ENCODE measurements around the gene CACNA1S.

Gene CACNA1S

DNA sequence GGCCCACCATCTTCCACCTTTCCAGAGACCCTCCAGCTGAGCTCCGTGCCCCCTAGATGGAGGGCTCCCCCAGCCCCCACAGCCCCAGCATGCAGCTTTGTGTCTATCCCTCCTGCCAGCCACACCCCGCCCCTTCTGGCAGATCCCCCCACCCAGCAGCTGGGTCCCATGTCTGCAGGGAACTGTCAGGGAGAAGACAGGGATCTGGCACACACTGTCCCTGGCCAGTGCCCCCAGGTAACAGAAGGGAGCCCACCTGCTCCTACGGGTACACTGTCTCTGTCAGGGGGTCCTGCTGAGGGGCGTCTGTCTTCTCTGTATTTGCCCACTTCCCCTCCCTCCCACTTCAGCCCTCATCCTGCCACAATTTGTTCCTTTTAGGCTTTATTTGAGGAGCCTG is 77.6 kb downstream of the CACNA1S start:
- no peaks in the 10 kb centered on the region for H3K4me1 ChIP-seq (ENCODE audit: control insufficient read depth, insufficient read depth, low read length, poor library complexity, severe bottlenecking)
- H3K4me3 ChIP-seq (ENCODE audit: extremely low read depth, insufficient read depth, low read length, poor library complexity, severe bottlenecking) = no peak overlapping the region

DNA sequence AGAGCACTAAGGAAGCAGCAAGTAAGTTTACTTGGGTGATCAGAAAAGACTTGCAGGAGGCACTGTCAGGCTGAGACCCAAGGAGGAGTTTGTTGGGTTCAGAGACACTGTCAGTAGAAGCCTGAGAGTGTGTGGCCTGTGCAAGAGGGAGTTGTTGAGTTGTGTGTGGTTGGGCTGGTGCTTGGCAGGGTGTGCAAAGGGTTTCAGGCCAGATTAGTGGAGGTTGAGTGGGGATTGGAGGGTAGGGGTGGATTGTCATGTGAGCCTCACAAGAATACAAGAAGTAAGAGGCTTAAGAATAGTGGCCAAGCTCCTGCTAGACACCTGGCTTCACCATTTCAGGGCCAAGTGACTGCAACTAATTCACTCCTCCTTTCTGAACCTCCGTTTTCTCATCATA is 79.8 kb downstream of the CACNA1S start:
- H3K27ac ChIP-seq (ENCODE audit: low read depth, low read length, severe bottlenecking) = no peak overlapping the region
- no CpG with 5 or more reads among the region's 1 CpG for WGBS, 2 experiments (ENCODE audit: insufficient coverage in 2 of 2)
- H3K4me3 ChIP-seq (ENCODE audit: extremely low read depth, insufficient read depth, low read length, poor library complexity, severe bottlenecking) = no peak overlapping the region
- H3K36me3 ChIP-seq (ENCODE audit: control insufficient read depth, insufficient read depth, low read length) = no peaks in the 10 kb centered on the region
- no peaks in the 10 kb centered on the region for H3K9me3 ChIP-seq (ENCODE audit: control insufficient read depth, low read length)
- H3K4me1 ChIP-seq (ENCODE audit: control insufficient read depth, insufficient read depth, low read length, poor library complexity, severe bottlenecking) = no peaks in the 10 kb centered on the region

More for the DNA sequence above, 77.6 kb downstream of the CACNA1S start:
- Histone ChIP-seq H3K27ac (ENCODE audit: low read depth, low read length, severe bottlenecking) (no peak overlapping the region), H3K36me3 (ENCODE audit: control insufficient read depth, insufficient read depth, low read length) (no peaks in the 10 kb centered on the region), H3K9me3 (ENCODE audit: control insufficient read depth, low read length) (no peaks in the 10 kb centered on the region)
- 92% methylated on average over 4 of the region's 4 CpGs; no CpG with 5 or more reads in 1 of the 2 experiments for WGBS, 2 experiments (ENCODE audit: insufficient coverage in 2 of 2)

DNA sequence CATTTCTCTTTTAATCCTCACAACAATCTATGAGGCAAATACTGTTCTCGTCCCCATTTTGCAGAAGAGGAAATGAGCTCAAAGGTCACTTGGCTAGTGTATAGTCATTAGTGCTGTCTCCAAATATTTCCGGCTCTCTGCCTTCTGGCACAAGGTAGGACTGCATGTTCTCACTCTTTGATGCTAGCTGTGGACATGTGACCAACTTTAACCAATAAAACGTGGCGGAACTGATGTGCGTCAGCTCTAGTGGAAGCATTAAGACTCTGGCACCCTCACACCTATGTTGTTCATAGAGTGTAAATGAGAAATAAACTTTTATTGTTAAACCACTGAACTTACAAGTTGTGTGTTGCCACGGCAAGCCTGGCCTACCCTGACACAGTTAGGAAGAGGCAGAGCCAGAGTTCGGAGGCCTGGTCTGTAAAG is 83.8 kb downstream of the CACNA1S start:
- Histone ChIP-seq H3K4me1 (ENCODE audit: control insufficient read depth, insufficient read depth, low read length, poor library complexity, severe bottlenecking) (peaks cover 26% of the 10 kb centered on the region), H3K27ac (ENCODE audit: low read depth, low read length, severe bottlenecking) (no peak overlapping the region), H3K4me3 (ENCODE audit: extremely low read depth, insufficient read depth, low read length, poor library complexity, severe bottlenecking) (no peak overlapping the region), H3K36me3 (ENCODE audit: control insufficient read depth, insufficient read depth, low read length) (no peaks in the 10 kb centered on the region), H3K9me3 (ENCODE audit: control insufficient read depth, low read length) (no peaks in the 10 kb centered on the region)
- 91% methylated on average over 4 to 7 of the region's 7 CpGs for WGBS, 2 experiments (ENCODE audit: insufficient coverage in 2 of 2)

DNA sequence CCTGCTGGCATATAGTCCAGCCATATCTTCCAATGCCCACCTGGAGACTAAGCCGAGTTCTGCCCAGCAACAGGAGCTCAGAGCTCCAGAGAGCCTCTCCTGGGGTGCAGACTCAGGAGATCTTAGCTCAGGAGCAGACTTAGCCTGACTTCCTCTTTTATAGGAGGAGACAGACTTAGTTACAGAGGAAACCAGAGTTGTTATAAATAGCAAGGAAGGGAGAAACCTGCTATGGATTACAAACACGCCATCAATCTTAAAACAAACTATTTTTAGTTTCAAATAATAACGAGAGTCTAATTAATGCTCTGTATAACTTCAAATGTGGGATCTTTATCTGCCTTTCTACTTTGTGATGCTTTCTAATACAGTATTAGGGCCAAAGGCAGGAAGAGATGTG is 85.4 kb downstream of the CACNA1S start:
- 100% methylated on average over 1 of the region's 3 CpGs for WGBS, 2 experiments (ENCODE audit: insufficient coverage in 2 of 2)
- no peak overlapping the region for H3K27ac ChIP-seq (ENCODE audit: low read depth, low read length, severe bottlenecking)
- H3K9me3 ChIP-seq (ENCODE audit: control insufficient read depth, low read length) = no peaks in the 10 kb centered on the region
- H3K4me1 ChIP-seq (ENCODE audit: control insufficient read depth, insufficient read depth, low read length, poor library complexity, severe bottlenecking) = peaks cover 34% of the 10 kb centered on the region
- H3K36me3 ChIP-seq (ENCODE audit: control insufficient read depth, insufficient read depth, low read length) = no peaks in the 10 kb centered on the region
- H3K4me3 ChIP-seq (ENCODE audit: extremely low read depth, insufficient read depth, low read length, poor library complexity, severe bottlenecking) = no peak overlapping the region

DNA sequence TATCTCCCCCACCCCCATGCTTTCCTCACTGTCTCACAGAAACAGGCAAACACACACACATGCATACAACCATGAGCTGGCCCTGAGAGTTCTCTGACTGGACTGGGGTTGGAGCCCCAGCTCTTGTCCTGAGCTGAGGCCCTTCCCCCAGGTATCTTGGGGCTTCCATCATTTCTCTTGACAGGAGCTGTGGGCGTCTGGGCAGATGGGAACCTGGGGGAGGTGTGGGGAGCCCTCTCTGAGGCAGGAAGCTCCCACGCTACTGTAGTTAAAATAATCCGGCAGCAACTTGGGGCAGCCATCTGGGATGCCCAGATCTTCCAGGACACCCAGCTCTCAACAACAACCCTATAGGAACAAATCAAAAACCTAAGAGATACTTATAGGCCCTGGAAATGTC is 86.0 kb downstream of the CACNA1S start:
- Histone ChIP-seq H3K36me3 (ENCODE audit: control insufficient read depth, insufficient read depth, low read length) (no peaks in the 10 kb centered on the region), H3K27ac (ENCODE audit: low read depth, low read length, severe bottlenecking) (no peak overlapping the region), H3K4me1 (ENCODE audit: control insufficient read depth, insufficient read depth, low read length, poor library complexity, severe bottlenecking) (peaks cover 36% of the 10 kb centered on the region), H3K9me3 (ENCODE audit: control insufficient read depth, low read length) (no peaks in the 10 kb centered on the region), H3K4me3 (ENCODE audit: extremely low read depth, insufficient read depth, low read length, poor library complexity, severe bottlenecking) (no peak overlapping the region)
- 100% methylated on average over 1 to 2 of the region's 3 CpGs for WGBS, 2 experiments (ENCODE audit: insufficient coverage in 2 of 2)

DNA sequence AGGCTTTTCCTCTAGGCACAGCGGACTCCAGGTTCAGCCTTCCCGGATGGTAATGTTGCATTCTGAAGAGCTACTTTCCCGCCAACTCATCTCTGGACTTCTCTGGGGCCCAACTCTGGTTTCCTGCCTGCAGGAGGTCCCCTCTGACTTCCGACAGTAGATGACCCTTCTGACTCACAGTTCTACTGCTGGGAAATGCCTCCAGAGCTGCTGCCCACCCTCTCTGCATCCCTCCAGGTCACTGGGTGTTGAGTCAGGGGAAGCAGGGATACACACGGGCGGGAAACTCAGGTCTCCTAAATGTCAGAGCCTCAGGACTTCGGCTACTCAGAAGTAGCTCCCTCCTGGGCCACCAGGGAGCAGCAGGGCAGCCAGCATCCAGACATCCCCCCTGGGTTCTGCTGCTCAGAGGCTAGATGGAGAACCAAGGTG is 86.6 kb downstream of the CACNA1S start:
- no peak overlapping the region for H3K4me3 ChIP-seq (ENCODE audit: extremely low read depth, insufficient read depth, low read length, poor library complexity, severe bottlenecking)
- H3K27ac ChIP-seq (ENCODE audit: low read depth, low read length, severe bottlenecking) = peak overlapping the region; percentile 55
- WGBS, 2 experiments (ENCODE audit: insufficient coverage in 2 of 2) = 38 to 39% methylated on average over 7 of the region's 7 CpGs
- no peaks in the 10 kb centered on the region for H3K9me3 ChIP-seq (ENCODE audit: control insufficient read depth, low read length)
- H3K4me1 ChIP-seq (ENCODE audit: control insufficient read depth, insufficient read depth, low read length, poor library complexity, severe bottlenecking) = peaks cover 37% of the 10 kb centered on the region
- no peaks in the 10 kb centered on the region for H3K36me3 ChIP-seq (ENCODE audit: control insufficient read depth, insufficient read depth, low read length)

DNA sequence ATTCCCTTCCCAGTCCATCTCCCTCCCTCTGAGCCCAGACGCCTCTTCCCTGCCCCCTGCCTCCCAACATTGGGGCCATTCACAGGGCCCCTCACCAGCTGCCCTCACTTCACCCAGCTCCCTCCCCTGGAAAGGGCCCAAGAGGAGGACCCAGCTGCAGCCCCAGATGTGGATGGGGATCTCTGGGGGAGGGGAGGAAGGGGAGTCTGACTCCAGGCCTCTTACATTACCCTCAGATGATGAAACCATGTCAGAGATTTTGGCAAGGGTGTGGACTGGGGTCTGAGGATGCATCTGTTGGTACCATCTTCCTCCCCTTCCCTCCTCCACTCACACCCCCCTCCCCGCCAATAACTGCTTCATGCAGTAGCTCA is 87.6 kb downstream of the CACNA1S start:
- H3K27ac ChIP-seq (ENCODE audit: low read depth, low read length, severe bottlenecking) = no peak overlapping the region
- H3K4me3 ChIP-seq (ENCODE audit: extremely low read depth, insufficient read depth, low read length, poor library complexity, severe bottlenecking) = no peak overlapping the region
- no CpG with 5 or more reads among the region's 2 CpGs for WGBS, 2 experiments (ENCODE audit: insufficient coverage in 2 of 2)
- no peaks in the 10 kb centered on the region for H3K9me3 ChIP-seq (ENCODE audit: control insufficient read depth, low read length)
- peaks cover 46% of the 10 kb centered on the region for H3K4me1 ChIP-seq (ENCODE audit: control insufficient read depth, insufficient read depth, low read length, poor library complexity, severe bottlenecking)
- H3K36me3 ChIP-seq (ENCODE audit: control insufficient read depth, insufficient read depth, low read length) = no peaks in the 10 kb centered on the region

DNA sequence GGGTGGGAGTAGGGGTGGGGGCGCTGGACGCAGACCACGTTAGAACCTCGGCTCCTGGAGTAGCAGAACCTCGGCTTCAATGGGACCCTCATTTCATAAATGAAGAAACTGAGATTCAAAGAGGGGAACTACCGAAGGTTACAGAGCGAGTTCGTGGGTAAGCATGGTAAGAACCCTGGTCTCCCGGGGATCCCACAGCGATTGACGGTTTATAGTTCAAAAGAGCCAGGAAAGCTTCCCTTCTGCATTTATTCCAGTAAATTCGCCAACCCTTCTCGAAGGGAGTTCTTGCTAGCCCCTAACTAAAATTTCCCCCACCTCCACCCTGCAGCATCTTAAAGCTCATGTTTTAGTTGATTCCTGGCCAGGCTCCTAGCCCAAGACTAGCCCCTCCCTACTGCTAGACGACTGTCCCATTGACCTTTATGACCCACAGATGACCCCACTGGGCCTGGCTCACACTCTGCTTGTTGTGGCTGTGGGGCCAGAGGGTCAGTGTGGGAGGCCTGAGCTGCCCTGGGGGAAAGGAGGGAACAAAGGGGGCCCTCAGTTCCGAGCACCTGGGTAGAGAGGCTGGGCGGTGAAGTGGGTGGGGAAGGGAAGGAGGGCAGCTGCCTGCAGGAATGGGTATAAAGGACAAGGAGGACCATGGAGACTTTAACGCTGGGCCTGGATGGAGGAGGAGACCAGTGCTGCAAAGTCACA is 88.2 kb downstream of the CACNA1S start:
- 45 to 49% methylated on average over 10 to 13 of the region's 17 CpGs for WGBS, 2 experiments (ENCODE audit: insufficient coverage in 2 of 2)
- no peaks in the 10 kb centered on the region for H3K9me3 ChIP-seq (ENCODE audit: control insufficient read depth, low read length)
- peaks cover 51% of the 10 kb centered on the region for H3K4me1 ChIP-seq (ENCODE audit: control insufficient read depth, insufficient read depth, low read length, poor library complexity, severe bottlenecking)
- no peaks in the 10 kb centered on the region for H3K36me3 ChIP-seq (ENCODE audit: control insufficient read depth, insufficient read depth, low read length)
- no peak overlapping the region for H3K27ac ChIP-seq (ENCODE audit: low read depth, low read length, severe bottlenecking)
- H3K4me3 ChIP-seq (ENCODE audit: extremely low read depth, insufficient read depth, low read length, poor library complexity, severe bottlenecking) = peak overlapping the region; percentile 12

DNA sequence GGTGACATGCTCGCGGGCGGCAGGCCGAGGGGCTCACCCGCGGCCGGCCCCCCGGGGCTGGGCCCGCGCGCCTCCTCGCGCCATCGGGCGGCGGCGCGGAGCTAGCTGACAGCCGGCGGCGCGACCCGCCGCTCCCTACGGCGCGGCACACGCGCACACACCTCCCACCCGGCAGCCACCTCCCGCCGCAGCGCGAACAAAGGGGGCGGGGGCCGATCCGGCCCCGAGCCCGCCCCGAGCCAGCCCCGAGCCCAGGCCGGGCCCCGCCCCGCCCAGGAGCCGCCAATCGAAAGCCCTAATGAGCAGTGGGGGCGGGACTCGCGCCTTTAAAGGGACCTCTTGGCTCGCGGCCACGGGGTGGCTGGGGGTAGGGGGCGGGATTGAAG is 88.7 kb downstream of the CACNA1S start, which contains the start of gene KIF21B:
KIF21B (minus strand) TSS at position 198 of the 386 bp plus-strand sequence. CDS start 331 bp downstream, outside the sequence.
- H3K4me3 ChIP-seq (ENCODE audit: extremely low read depth, insufficient read depth, low read length, poor library complexity, severe bottlenecking) = peak within 1 kb of the TSS; percentile 60
- H3K36me3 ChIP-seq (ENCODE audit: control insufficient read depth, insufficient read depth, low read length) = no peaks in the 10 kb centered on the region
- no peak within 1 kb of the TSS for H3K27ac ChIP-seq (ENCODE audit: low read depth, low read length, severe bottlenecking)
- 0 to 1% methylated on average over 22 to 24 of the region's 53 CpGs for WGBS, 2 experiments (ENCODE audit: insufficient coverage in 2 of 2)
- H3K9me3 ChIP-seq (ENCODE audit: control insufficient read depth, low read length) = no peaks in the 10 kb centered on the region
- H3K4me1 ChIP-seq (ENCODE audit: control insufficient read depth, insufficient read depth, low read length, poor library complexity, severe bottlenecking) = peaks cover 52% of the 10 kb centered on the region

DNA sequence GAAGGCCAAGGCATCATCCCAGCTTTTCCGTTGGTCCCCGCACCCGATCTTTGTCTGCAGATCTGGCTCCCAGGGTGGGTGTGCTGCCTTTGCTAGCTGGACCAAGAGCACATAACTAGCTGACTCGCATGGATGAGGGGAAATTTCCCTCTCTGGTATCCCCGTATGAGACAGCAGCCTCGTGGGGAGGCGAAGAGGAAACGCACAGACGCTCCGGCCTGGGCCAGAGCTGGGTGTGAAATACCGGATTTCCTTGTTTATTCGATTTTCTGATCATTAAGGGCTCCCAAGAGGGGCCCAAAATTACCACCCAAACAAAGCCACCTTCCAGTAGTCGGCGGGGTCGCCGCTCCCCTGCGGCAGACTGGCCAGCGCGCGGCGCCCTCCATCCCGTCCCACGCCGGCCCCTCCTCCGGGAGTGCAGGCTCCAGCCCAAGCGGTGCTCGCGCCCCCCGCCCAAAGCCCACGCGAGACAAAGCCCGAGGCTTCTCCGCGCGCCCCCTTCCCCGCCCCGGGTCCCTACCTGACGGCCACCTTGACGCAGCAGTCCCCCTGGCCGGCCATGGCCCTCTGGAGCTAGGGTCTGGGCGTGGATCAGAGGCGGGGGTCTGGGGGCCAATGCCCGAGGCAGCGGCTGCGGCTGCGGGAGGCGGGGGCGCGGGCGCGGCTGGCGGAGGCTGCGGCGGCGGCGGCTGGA is 89.3 kb downstream of the CACNA1S start:
- no peaks in the 10 kb centered on the region for H3K36me3 ChIP-seq (ENCODE audit: control insufficient read depth, insufficient read depth, low read length)
- no peak overlapping the region for H3K27ac ChIP-seq (ENCODE audit: low read depth, low read length, severe bottlenecking)
- 4 to 6% methylated on average over 39 to 46 of the region's 56 CpGs for WGBS, 2 experiments (ENCODE audit: insufficient coverage in 2 of 2)
- peaks cover 56% of the 10 kb centered on the region for H3K4me1 ChIP-seq (ENCODE audit: control insufficient read depth, insufficient read depth, low read length, poor library complexity, severe bottlenecking)
- H3K9me3 ChIP-seq (ENCODE audit: control insufficient read depth, low read length) = no peaks in the 10 kb centered on the region
- peak overlapping the region; percentile 60 for H3K4me3 ChIP-seq (ENCODE audit: extremely low read depth, insufficient read depth, low read length, poor library complexity, severe bottlenecking)

DNA sequence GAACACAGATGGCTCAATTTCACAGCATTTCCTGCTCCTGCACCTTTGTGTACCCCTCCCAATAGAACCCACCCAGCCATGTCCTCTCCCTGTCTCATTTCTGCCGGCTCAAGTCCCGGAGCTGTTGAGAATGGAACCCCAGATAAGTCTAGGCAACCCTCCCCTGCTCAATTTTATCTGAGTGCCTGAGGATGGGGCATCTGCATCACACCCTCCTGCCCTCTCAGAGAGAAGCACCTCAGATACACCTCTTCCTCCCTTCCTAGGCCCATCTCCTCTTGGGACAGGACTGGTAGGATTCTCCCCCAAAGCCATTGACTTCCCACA is 89.8 kb downstream of the CACNA1S start:
- peaks cover 61% of the 10 kb centered on the region for H3K4me1 ChIP-seq (ENCODE audit: control insufficient read depth, insufficient read depth, low read length, poor library complexity, severe bottlenecking)
- 60 to 83% methylated on average over 2 of the region's 2 CpGs for WGBS, 2 experiments (ENCODE audit: insufficient coverage in 2 of 2)
- H3K9me3 ChIP-seq (ENCODE audit: control insufficient read depth, low read length) = no peaks in the 10 kb centered on the region
- H3K36me3 ChIP-seq (ENCODE audit: control insufficient read depth, insufficient read depth, low read length) = no peaks in the 10 kb centered on the region
- H3K4me3 ChIP-seq (ENCODE audit: extremely low read depth, insufficient read depth, low read length, poor library complexity, severe bottlenecking) = peak overlapping the region; percentile 60
- no peak overlapping the region for H3K27ac ChIP-seq (ENCODE audit: low read depth, low read length, severe bottlenecking)
